Mucosa of gallbladder (tissue), 1 donor: ENCODE data around the gene IL20RA. TPM values are rescaled to one million over a fixed set of nuclear protein-coding genes. Genes with fewer than 3 reads are reported as not detected.

Source experiments
- DNase-seq: peaks from one replicate; pipeline ENCODE4 v3.0.0-alpha.2; 2020; ENCODE audit warnings: low spot score
- total RNA-seq: library from RNA; stranded (reverse); gene quantifications from one replicate; pipeline ENCODE4 v1.2.1, GENCODE V29; 2021
- donor health status: DM: no; HTN: no; CAD: no.

Gene IL20RA
- total RNA-seq, 1 donor from 2014 or later: 15.1 TPM

- no peak for DNase-seq
Measured at GRCh38 chr6:137046871-137047412, 2.2 kb upstream of the IL20RA start.

DNA sequence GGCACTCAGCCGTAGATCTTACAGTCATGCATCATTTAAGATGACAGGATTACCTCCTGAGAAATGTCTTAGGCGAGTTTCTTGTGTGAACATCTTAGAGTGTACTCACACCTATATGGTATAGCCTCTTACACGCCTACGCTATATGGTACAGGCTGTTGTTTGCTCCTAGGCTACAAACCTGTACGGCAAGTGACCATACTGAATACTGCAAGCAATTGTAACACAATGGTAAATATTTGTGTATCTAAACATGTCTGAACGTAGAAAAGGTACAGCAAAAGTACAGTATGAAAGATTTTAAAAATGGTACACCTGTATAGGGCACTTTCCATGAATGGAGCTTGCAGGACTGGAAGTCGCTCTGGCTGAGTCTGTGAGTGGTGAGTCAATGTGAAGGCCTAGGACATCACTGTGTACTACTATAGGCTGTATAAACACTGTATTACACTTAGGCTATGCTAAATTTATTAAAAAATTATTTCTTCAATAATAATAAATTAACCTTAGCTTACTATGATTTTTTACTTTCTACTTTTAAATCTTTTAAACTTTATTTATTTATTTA, 541 bp upstream of the IL20RA start:
- DNase-seq: no peak

DNA sequence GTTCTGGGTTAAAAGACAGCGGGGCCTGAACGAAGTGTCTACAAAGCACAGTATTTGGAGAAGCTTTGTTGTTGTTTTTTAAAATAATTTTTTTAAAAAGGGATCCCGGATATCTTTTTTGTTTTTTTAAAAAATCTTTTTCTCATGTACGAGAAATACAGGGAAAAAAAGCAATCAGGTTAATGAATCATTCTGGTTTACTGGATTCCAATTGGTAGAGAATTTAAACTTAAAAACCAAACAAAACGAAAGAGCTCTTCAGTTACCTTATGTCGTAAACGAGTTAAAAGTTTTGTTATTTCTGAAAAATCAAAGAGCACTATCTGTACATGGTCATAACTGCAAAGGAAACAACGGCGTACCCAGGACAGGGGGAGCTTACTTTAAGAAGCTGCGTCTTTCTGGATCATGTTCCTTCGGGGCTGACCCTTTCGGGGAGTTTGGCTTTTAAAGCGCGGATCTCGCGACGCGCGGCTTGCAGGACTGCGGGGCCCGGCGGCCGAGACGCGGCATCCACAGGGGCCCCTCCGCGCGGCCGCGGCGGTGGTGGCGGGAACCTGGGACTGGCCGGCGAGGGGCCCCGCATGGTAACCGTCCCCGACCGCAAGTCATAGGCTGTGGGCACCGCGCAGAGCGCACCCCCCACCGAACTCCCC, 927 bp downstream of the IL20RA start:
- no peak for DNase-seq

- DNase-seq: no peak
Measured at GRCh38 chr6:137040393-137040792, 4.4 kb downstream of the IL20RA start.

GRCh38 chr6:137039010-137039409, 5.8 kb downstream of the IL20RA start:
- no peak for DNase-seq

GRCh38 chr6:137036566-137037300, 8.0 kb downstream of the IL20RA start:
- no peak for DNase-seq

- no peak for DNase-seq
Measured at GRCh38 chr6:137033828-137034227, 10.9 kb downstream of the IL20RA start.

DNA sequence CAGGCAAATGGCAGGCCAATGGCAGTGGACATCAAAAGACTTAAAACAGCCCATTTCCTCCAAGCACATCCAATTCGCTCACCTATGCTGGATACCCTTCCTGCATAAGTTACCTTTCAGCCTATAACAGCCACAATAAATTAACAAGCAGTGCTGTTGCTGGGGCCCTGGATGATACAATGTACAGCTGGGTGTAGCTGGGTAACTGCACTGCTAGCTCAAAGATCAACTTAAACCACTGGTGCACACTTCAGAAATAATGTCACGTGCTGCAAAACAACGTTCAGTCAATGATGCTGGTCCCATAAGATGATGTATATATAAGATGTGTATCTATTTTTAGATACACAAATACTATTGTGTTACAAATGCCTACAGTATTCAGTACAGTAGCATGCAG, 13.6 kb downstream of the IL20RA start:
- DNase-seq: no peak

DNA sequence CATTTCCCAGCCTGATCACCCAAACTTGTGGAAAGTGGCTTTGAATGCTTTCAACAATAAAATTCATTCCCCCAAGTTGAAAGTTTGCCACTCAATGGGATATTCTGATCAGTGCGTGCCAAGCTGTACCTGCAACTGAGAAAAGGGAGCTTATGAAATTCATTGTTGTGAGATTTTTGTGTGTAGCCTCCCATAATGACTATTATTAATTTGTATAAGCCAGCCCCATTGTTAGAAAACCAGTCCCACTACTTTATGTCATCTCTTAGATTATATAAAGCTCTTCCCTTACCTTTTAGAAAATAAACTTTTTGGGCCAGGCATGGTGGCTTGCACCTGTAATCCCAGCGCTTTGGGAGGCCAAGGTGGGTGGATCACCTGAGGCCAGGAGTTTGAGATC, 15.9 kb downstream of the IL20RA start:
- DNase-seq: no peak

DNA sequence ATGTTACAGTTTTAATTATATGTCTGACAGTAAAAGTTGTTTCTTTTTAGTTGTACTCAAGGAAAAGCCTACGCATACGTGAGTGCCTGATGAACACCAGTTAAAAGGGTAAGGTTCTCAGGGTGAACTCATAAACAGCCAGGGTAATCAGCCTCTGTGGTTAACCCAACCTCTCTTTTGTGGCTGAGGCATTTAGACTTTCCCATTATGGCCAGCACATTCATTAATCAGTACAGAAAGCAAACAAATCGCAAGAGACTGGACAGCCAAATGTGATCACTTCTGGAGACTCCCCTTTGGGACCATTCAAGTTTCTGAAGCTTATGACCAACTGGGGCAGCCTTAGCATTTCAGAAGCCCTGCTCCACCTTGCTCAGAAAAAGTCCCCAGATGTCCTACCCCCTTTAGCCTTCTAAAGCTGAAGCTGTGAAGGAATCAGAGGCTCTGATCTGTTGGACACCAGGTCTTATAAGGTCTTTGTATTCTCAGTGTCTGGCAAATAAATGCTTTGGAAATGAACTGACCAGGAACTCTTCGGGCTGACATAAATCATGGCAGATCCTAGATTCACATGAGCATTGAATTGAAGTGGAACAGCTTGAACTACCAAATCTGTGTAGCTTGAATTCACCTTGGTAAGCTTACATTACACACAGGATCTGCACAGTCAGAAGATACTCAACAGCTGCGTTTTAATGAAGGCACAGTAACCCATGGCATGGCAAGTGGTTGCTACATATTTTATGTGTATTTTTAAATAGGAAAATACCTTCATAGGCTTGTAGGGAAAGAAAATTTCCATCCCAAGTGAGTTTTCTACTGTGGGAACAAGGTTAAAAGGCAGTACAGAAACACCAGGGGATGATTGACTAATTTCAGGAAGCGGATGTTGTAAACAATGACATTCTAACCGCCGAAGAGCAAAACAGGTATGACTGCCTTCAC, 18.7 kb downstream of the IL20RA start:
- no peak for DNase-seq

DNA sequence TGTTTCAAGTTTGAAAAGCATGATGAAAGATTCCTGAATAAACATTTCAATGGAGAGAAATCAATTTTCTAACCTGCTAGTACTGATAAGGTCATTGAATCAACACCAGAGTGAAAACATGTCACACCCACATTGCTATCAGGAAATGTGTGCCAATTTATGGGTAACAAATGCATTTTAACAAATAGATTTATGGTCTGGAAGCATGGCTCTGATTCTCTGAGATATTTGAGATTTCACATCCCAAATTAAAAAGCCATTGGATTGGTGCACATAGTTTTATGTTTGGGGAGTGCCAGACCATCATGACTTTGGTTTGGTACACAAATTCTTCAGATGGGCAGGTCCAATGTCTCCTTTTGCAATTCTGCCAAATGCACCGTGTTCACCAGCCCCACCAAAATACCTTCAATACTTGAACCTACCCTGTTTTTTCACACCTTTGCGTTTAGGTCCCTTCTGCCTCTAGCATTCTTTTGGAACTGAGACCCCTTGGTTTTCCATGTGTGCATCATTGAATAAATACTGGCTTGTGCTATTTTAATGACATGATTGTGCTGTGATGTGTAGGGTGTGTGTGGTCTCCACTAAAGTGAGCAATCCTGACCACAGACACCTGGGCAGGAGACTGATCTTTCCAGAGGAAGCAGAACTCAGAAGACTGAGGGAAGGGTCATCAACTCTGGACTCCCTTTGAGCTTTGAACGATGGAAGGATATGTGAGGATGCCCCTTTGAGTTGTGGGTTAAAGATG, 20.4 kb downstream of the IL20RA start:
- DNase-seq: no peak

GRCh38 chr6:137020776-137021175, 24.0 kb downstream of the IL20RA start:
- DNase-seq: no peak

DNA sequence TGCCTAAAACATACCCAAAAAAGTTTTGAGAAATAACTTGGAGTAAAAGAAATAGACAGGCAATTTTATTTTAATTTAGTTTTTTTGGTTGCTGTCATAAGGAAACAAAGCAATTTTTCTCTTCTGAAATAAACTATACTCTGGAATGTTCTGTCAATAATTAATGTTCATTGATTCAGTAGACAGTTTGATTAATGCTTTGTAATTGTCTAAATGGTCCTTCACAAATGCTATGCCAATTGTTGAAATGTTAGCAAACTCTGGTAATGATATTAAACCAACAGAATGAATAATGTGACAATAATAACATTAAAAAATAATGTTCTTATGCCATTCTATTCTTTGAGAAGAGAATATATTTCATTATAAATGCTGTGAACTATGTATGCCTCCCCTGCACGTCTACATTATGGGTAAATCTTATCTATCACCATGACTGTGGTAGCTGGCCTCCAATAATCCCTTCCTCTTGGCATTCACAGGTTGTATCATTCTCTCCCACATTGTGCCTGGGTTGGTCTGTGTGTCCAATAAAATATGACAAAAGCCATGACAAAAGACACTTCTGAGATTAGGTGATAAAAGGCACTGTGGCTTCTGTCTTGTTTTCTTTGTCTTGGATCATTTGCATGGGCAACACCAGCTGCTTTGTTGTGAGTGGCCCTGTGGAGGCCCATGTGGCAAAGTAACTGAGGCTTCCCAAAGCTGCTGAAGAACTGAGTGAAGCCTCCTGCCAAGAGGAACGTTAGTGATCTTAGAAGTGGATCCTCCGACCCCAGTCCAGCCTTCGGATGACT, 25.1 kb downstream of the IL20RA start:
- no peak for DNase-seq

DNA sequence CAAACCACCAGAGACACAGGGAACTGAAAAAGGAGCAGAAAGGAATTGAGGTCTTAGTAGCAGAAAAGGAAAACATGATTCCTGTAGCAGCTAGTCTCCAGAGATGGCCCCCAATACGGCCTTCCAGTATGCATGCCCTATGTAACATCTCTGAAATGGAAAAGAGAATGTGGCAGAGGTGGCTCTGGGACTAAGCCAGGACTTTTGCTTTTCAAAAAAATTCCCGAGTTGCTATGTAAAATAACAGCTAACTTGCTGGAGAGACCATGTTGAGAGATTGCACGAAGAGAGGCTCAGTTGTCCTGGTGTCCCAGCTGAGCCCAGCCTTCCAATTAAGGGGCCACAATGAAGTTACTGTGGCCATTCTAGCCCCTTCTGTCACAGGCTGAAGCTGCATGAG, 27.7 kb downstream of the IL20RA start:
- no peak for DNase-seq

- DNase-seq: no peak
Measured at GRCh38 chr6:137016356-137016755, 28.4 kb downstream of the IL20RA start.

DNA sequence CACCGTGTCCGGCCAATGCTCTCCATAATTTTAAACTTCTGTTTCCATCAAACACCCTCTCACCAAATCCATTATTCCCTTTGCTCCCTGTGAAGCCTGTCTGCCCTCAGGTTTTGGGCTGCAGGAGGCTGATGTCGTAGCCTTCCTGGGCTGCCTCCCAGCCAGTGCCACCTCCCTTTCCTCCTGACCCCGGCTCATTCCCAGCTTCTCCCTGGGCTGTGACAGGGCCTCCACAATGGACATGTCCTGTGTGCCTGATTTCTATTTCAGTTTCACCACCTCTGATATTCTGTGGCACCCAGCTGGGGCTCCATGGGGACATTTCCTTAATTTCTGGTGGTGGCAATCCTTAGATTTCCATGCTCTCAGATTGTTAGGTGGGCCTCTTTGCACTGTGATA, 28.8 kb downstream of the IL20RA start:
- DNase-seq: no peak

DNA sequence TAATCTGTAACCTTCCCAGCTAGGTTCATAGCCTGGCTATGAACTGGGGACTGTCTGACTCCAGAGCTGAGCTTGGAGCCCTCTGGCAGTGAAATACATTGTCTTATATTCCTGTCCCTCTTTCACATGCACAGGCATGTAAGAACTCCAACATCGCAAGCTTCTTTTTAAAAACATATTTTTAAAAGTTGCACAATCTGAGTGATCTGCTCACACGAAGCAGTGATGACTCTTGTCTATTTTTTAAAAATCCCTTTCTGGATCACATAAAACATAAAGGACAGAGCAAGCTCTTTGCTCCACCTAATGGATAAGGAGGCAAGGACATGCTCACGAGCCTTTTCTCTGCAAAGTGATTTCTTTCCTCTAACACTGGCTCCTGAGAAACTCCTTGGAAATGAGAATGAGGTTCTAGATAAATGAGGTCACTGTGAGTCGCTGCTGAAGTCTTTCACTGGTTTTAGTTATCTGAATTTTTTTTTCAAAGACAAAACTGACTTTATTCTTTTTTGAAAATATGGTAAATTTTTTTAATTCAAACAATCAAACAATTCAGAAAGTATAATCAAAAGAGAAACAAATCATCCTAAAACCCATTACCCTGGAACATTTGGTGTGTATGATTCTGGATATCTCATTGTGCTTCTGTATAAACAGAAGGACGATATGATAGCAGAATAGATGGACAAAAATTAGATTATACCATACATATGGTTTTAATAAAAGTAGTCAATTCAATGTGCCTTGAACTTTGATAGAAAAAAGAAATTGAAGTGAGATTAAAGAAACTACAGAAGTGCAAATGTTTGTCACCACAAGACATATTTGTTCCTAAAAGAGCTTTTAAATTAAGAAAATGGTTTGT, 30.8 kb downstream of the IL20RA start:
- DNase-seq: no peak

- DNase-seq: no peak
Measured at GRCh38 chr6:137013031-137013430, 31.7 kb downstream of the IL20RA start.

GRCh38 chr6:137011406-137011805, 33.4 kb downstream of the IL20RA start:
- no peak for DNase-seq
